IMR-90 (cell line): ENCODE data around the gene PKD1L1.

Experiments
- BHLHE40 ChIP-seq: fragments of 150-350 bp; IDR thresholded peaks from 2 replicates; pipeline ENCODE4 v1.6.1; 2016; ENCODE audit warnings: mild to moderate bottlenecking, low read depth, low read length
- CEBPB ChIP-seq: IDR thresholded peaks from 2 replicates; pipeline ENCODE4 v1.6.1; 2012; ENCODE audit warnings: low read depth, low read length, improper control_type of control experiment
- CTCF ChIP-seq: conservative IDR thresholded peaks from 2 replicates; pipeline ENCODE4 v1.5.1; 2012; ENCODE audit warnings: mild to moderate bottlenecking, low read depth, low read length, improper control_type of control experiment
- ELK1 ChIP-seq: fragments of 150-350 bp; IDR thresholded peaks from 2 replicates; pipeline ENCODE4 v1.6.1; 2016; ENCODE audit warnings: low read depth, mild to moderate bottlenecking, low read length, moderate library complexity, borderline replicate concordance
- FOS ChIP-seq: fragments of 150-350 bp; IDR thresholded peaks from 2 replicates; pipeline ENCODE4 v1.6.1; 2016; ENCODE audit warnings: low read depth, low read length
- MAFK ChIP-seq: IDR thresholded peaks from 2 replicates; pipeline ENCODE4 v1.6.1; 2012; ENCODE audit warnings: low read depth, low read length, improper control_type of control experiment
- MAZ ChIP-seq: IDR thresholded peaks from 2 replicates; pipeline ENCODE4 v1.6.1; 2012; ENCODE audit warnings: low read depth, mild to moderate bottlenecking, low read length, improper control_type of control experiment, moderate library complexity, borderline replicate concordance
- MXI1 ChIP-seq: IDR thresholded peaks from 2 replicates; pipeline ENCODE4 v1.6.1; 2012; ENCODE audit warnings: low read depth, mild to moderate bottlenecking, low read length, moderate library complexity, borderline replicate concordance
- POLR2A ChIP-seq: IDR thresholded peaks from 2 replicates; pipeline ENCODE4 v1.6.1; 2012; ENCODE audit warnings: mild to moderate bottlenecking, low read depth, low read length
- RAD21 ChIP-seq: IDR thresholded peaks from 2 replicates; pipeline ENCODE4 v1.6.1; 2012; ENCODE audit warnings: low read length, improper control_type of control experiment
- RCOR1 ChIP-seq: IDR thresholded peaks from 2 replicates; pipeline ENCODE4 v1.6.1; 2012; ENCODE audit warnings: mild to moderate bottlenecking, low read length, improper control_type of control experiment; ENCODE audit not compliant: insufficient replicate concordance
- RFX5 ChIP-seq: IDR thresholded peaks from 2 replicates; pipeline ENCODE4 v1.8.0; 2012; ENCODE audit warnings: low read depth, mild to moderate bottlenecking, low read length, moderate library complexity
- SMC3 ChIP-seq: fragments of 150-350 bp; IDR thresholded peaks from 2 replicates; pipeline ENCODE4 v1.6.1; 2016; ENCODE audit warnings: low read depth, mild to moderate bottlenecking, antibody characterized with exemption, low read length, moderate library complexity
- USF2 ChIP-seq: fragments of 150-350 bp; IDR thresholded peaks from 2 replicates; pipeline ENCODE4 v1.6.1; 2017; ENCODE audit warnings: mild to moderate bottlenecking, antibody characterized with exemption, low read length, low read depth

GRCh38 chr7:47747160-47747559 lies 201.1 kb downstream of the PKD1L1 start:
- TF ChIP-seq CTCF (no peak), POLR2A (no peak), RFX5 (no peak), RAD21 (no peak), BHLHE40 (no peak), USF2 (no peak), MAFK (no peak), CEBPB (no peak), FOS (no peak), MAZ (no peak), MXI1 (no peak), RCOR1 (no peak), ELK1 (no peak), SMC3 (no peak)
